ENCODE data around the gene NEDD4L.

GRCh38 chr18:58025733-58026132 lies 18.3 kb upstream of the NEDD4L start:
- TF ChIP-seq CTCF (IDR thresholded peaks at IDR 0.05) (no peak), POLR2A (IDR thresholded peaks at IDR 0.05) (no peak)

Measured in adrenal gland (tissue), 5 donors.